H1 (cell line): Measurements from ENCODE around the gene GLYATL3. TPM values are rescaled to one million over a fixed set of nuclear protein-coding genes. Genes with fewer than 3 reads are reported as not detected.

Experiments
- CTCF ChIA-PET: fragments of 300-600 bp; sonication (Branson Sonifier 250); formaldehyde crosslinking; loops from one replicate; lab custom pipeline; 2021; ENCODE audit not compliant: partially characterized antibody; lab: Charles Lee
- POLR2A ChIA-PET: fragments of 300-600 bp; sonication (Branson Sonifier 250); formaldehyde crosslinking; loops from one replicate; lab custom pipeline; 2021; ENCODE audit warnings: inconsistent platforms; ENCODE audit not compliant: partially characterized antibody; lab: Charles Lee
- DNase-seq, 2 experiments: peaks; one replicate each; pipeline versions ENCODE4 v3.0.0 to v3.0.0-alpha.2; 2010 to 2022; ENCODE audit warnings: low spot score in 2 of 2, low read depth in 1 of 2, mixed read lengths in 1 of 2
- FAIRE-seq: peaks from 2 replicates; lab custom pipeline; 2011; peaks lifted over from hg19 to GRCh38; lab: Jason Lieb, UNC
- H2AFZ ChIP-seq: 2 replicates; pipeline ENCODE4 v1.8.1; 2012; ENCODE audit warnings: low read length, inconsistent platforms
- H2AK5ac ChIP-seq: 2 replicates; pipeline ENCODE4 v1.6.1; 2013; ENCODE audit warnings: low read depth, low read length
- H2BK120ac ChIP-seq: replicated peaks from 2 replicates; pipeline ENCODE3; 2013; ENCODE audit warnings: low read depth, low read length, inconsistent platforms
- H2BK12ac ChIP-seq: 2 replicates; pipeline ENCODE4 v1.6.1; 2013; ENCODE audit warnings: low read depth, low read length
- H2BK15ac ChIP-seq: 2 replicates; pipeline ENCODE4 v1.6.1; 2013; ENCODE audit warnings: low read length
- H2BK20ac ChIP-seq: 2 replicates; pipeline ENCODE4 v1.6.1; 2013; ENCODE audit warnings: low read length
- H2BK5ac ChIP-seq: 2 replicates; pipeline ENCODE4 v1.6.1; 2013; ENCODE audit warnings: low read depth, low read length
- H3K14ac ChIP-seq: 2 replicates; pipeline ENCODE4 v1.6.1; 2013; ENCODE audit warnings: inconsistent platforms; ENCODE audit not compliant: insufficient read length
- H3K18ac ChIP-seq: 2 replicates; pipeline ENCODE4 v1.6.1; 2013; ENCODE audit warnings: low read length; ENCODE audit errors: extremely low read depth
- H3K23ac ChIP-seq: 2 replicates; pipeline ENCODE4 v1.6.1; 2013; ENCODE audit warnings: inconsistent platforms; ENCODE audit not compliant: insufficient read length
- H3K23me2 ChIP-seq: 2 replicates; pipeline ENCODE4 v1.6.1; 2013; ENCODE audit warnings: low read depth, low read length
- H3K27ac ChIP-seq: 2 replicates; pipeline ENCODE4 v1.6.1; 2011; ENCODE audit warnings: low read depth, low read length, inconsistent platforms
- H3K27me3 ChIP-seq, 4 experiments: replicated peaks in 1 of 4; 1 replicate in 1 of 4; 2 replicates in 3 of 4; pipeline versions ENCODE4 v1.6.1 to v1.8.1; 2011 to 2013; ENCODE audit warnings: low read length in 3 of 4, mild to moderate bottlenecking in 3 of 4, inconsistent platforms in 2 of 4, mixed read lengths in 2 of 4, moderate library complexity in 1 of 4; ENCODE audit not compliant: control insufficient read depth in 3 of 4, insufficient read depth in 3 of 4; ENCODE audit errors: extremely low read depth in 1 of 4
- H3K36me3 ChIP-seq, 4 experiments: 2 replicates each; pipeline versions ENCODE4 v1.6.1 to v1.8.1; 2011 to 2013; ENCODE audit warnings: mild to moderate bottlenecking in 4 of 4, low read length in 3 of 4, moderate library complexity in 2 of 4, control low read depth in 1 of 4, inconsistent platforms in 1 of 4; ENCODE audit not compliant: insufficient read depth in 4 of 4, control insufficient read depth in 2 of 4
- H3K4ac ChIP-seq: replicated peaks from 2 replicates; pipeline ENCODE3; 2013; ENCODE audit warnings: low read length, low read depth, mixed read lengths, inconsistent platforms; ENCODE audit not compliant: insufficient read length
- H3K4me1 ChIP-seq, 4 experiments: replicated peaks in 1 of 4; 1 replicate in 1 of 4; 2 replicates in 3 of 4; pipeline versions ENCODE4 v1.6.1 to v1.8.1; 2011 to 2013; ENCODE audit warnings: low read length in 3 of 4, inconsistent platforms in 2 of 4, mixed read lengths in 1 of 4; ENCODE audit not compliant: insufficient read depth in 4 of 4, control insufficient read depth in 3 of 4
- H3K4me2 ChIP-seq, 2 experiments: 2 replicates each; pipeline versions ENCODE4 v1.6.1 to v1.8.1; 2011 to 2013; ENCODE audit warnings: low read depth in 2 of 2, low read length in 2 of 2, control low read depth in 1 of 2, inconsistent platforms in 1 of 2, mild to moderate bottlenecking in 1 of 2; ENCODE audit not compliant: insufficient read depth in 1 of 2
- H3K4me3 ChIP-seq, 4 experiments: fragments of 200-600, 300-600 bp in 1 of 4; sonication (generic), shearing (Covaris generic), sonication (Bioruptor Twin) in 1 of 4; 2 replicates each; pipeline versions ENCODE4 v1.5.1 to v1.8.1; 2011 to 2016; ENCODE audit warnings: low read length in 4 of 4, low read depth in 3 of 4, control low read depth in 2 of 4, inconsistent platforms in 2 of 4, mild to moderate bottlenecking in 2 of 4, mixed read lengths in 1 of 4, moderate library complexity in 1 of 4; ENCODE audit not compliant: insufficient read depth in 2 of 4; ENCODE audit errors: extremely low read depth in 1 of 4
- H3K56ac ChIP-seq: replicated peaks from 2 replicates; pipeline ENCODE3; 2013; ENCODE audit warnings: low read depth, mild to moderate bottlenecking, mixed read lengths, low read length, inconsistent platforms; ENCODE audit not compliant: insufficient read length
- H3K79me1 ChIP-seq: 2 replicates; pipeline ENCODE4 v1.6.1; 2013; ENCODE audit warnings: low read depth, low read length, control low read depth
- H3K79me2 ChIP-seq, 2 experiments: 2 replicates each; pipeline versions ENCODE4 v1.6.1 to v1.8.1; 2012 to 2013; ENCODE audit warnings: low read length in 2 of 2, mild to moderate bottlenecking in 2 of 2, inconsistent platforms in 1 of 2; ENCODE audit not compliant: insufficient read depth in 2 of 2, control insufficient read depth in 1 of 2
- H3K9ac ChIP-seq, 4 experiments: replicated peaks in 1 of 4; 1 replicate in 1 of 4; 2 replicates in 3 of 4; pipeline versions ENCODE4 v1.6.1 to v1.8.1; 2011 to 2013; ENCODE audit warnings: low read depth in 3 of 4, low read length in 3 of 4, control low read depth in 2 of 4, mild to moderate bottlenecking in 2 of 4, moderate library complexity in 2 of 4, inconsistent platforms in 1 of 4; ENCODE audit errors: extremely low read depth in 1 of 4
- H3K9me3 ChIP-seq, 2 experiments: 2 replicates each; pipeline versions ENCODE4 v1.6.1 to v1.8.1; 2012 to 2013; ENCODE audit warnings: mild to moderate bottlenecking in 2 of 2, moderate library complexity in 2 of 2, control low read depth in 1 of 2, inconsistent platforms in 1 of 2, low read depth in 1 of 2, low read length in 1 of 2, mixed read lengths in 1 of 2; ENCODE audit not compliant: insufficient read depth in 2 of 2
- H4K20me1 ChIP-seq, 2 experiments: replicated peaks in 1 of 2; 2 replicates each; pipeline versions ENCODE3 to v1.8.1; 2011 to 2013; ENCODE audit warnings: inconsistent platforms in 2 of 2, low read length in 2 of 2, mild to moderate bottlenecking in 1 of 2; ENCODE audit not compliant: insufficient read depth in 2 of 2, control insufficient read depth in 1 of 2
- H4K5ac ChIP-seq: 2 replicates; pipeline ENCODE4 v1.6.1; 2013; ENCODE audit warnings: low read length, low read depth, mixed read lengths, inconsistent platforms; ENCODE audit not compliant: insufficient read length
- H4K8ac ChIP-seq: 2 replicates; pipeline ENCODE4 v1.8.0; 2013; ENCODE audit warnings: mild to moderate bottlenecking, moderate library complexity, low read length, inconsistent platforms; ENCODE audit not compliant: insufficient read depth; ENCODE audit errors: extremely low read depth
- H4K91ac ChIP-seq: replicated peaks from 2 replicates; pipeline ENCODE3; 2013; ENCODE audit warnings: low read length, mixed read lengths, inconsistent platforms; ENCODE audit not compliant: insufficient read length
- ASH2L ChIP-seq: fragments of 200-600, 300-600 bp; sonication (generic); IDR thresholded peaks from one replicate; pipeline ENCODE4 v1.7.1; 2017; ENCODE audit warnings: low read length
- BCL11A ChIP-seq, 2 experiments: IDR thresholded peaks; one replicate each; pipeline ENCODE4 v1.6.1; 2011; ENCODE audit warnings: low read depth in 2 of 2, low read length in 2 of 2, mild to moderate bottlenecking in 2 of 2
- CHD1 ChIP-seq: IDR thresholded peaks from 2 replicates; pipeline ENCODE4 v1.6.1; 2012; ENCODE audit warnings: low read depth, low read length, improper control_type of control experiment
- CTCF ChIP-seq, 3 experiments: IDR thresholded peaks; 1 replicate in 2 of 3; 2 replicates in 1 of 3; pipeline versions ENCODE4 v1.5.1 to v1.6.1; 2011; ENCODE audit warnings: low read length in 3 of 3, mild to moderate bottlenecking in 3 of 3, inconsistent platforms in 2 of 3, low read depth in 1 of 3, moderate library complexity in 1 of 3; ENCODE audit not compliant: insufficient read depth in 1 of 3; ENCODE audit errors: control extremely low read depth in 1 of 3
- E2F6 ChIP-seq: IDR thresholded peaks from 2 replicates; pipeline ENCODE4 v1.6.1; 2012; ENCODE audit warnings: inconsistent platforms
- HDAC2 ChIP-seq, 2 experiments: fragments of 300-600 bp in 1 of 2; sonication (generic) in 1 of 2; IDR thresholded peaks; 2 replicates each; pipeline ENCODE4 v1.6.1; 2011 to 2012; ENCODE audit warnings: low read depth in 2 of 2, low read length in 2 of 2, mild to moderate bottlenecking in 2 of 2, moderate library complexity in 2 of 2, borderline replicate concordance in 1 of 2, inconsistent platforms in 1 of 2
- PHF8 ChIP-seq: fragments of 200-600 bp; sonication (generic); conservative IDR thresholded peaks from 2 replicates; pipeline ENCODE4 v1.7.1; 2012; ENCODE audit warnings: low read depth, mild to moderate bottlenecking, inconsistent platforms, low read length, moderate library complexity
- POU5F1 ChIP-seq: IDR thresholded peaks from 2 replicates; pipeline ENCODE4 v1.6.1; 2011; ENCODE audit warnings: low read depth, mild to moderate bottlenecking, low read length, moderate library complexity
- SIRT6 ChIP-seq: IDR thresholded peaks from one replicate; pipeline ENCODE4 v1.7.1; 2012; ENCODE audit warnings: low read length, inconsistent platforms
- SP2 ChIP-seq: IDR thresholded peaks from 2 replicates; pipeline ENCODE4 v1.6.1; 2012; ENCODE audit warnings: mild to moderate bottlenecking, low read length, inconsistent platforms
- SP4 ChIP-seq: IDR thresholded peaks from 2 replicates; pipeline ENCODE4 v1.6.1; 2012; ENCODE audit warnings: low read length, inconsistent platforms
- whole genome bisulfite sequencing, 2 experiments: shearing (Covaris generic) in 1 of 2; methylation state at CpG; one replicate each; pipeline versions ENCODE4 v1.1.6 to v1.1.7; 2013 to 2015; ENCODE audit warnings: low lambda C conversion rate in 2 of 2, mixed read lengths in 2 of 2, inconsistent platforms in 1 of 2, low coverage in 1 of 2, missing lambda C conversion rate in 1 of 2; ENCODE audit not compliant: insufficient replicate concordance in 2 of 2, insufficient coverage in 1 of 2, insufficient read length in 1 of 2; ENCODE audit errors: extremely low coverage in 1 of 2, missing lambda C conversion rate in 1 of 2; 5-methylcytosine and 5-hydroxymethylcytosine counted together
- polyA plus RNA-seq, 7 experiments: library from polyadenylated mRNA; depleted of rRNA in 3 of 7; stranded (reverse) in 5 of 7; unstranded in 2 of 7; fragments of >200 nt in 5 of 7; fragments of 200-250 nt in 2 of 7; gene quantifications; 1 replicate in 5 of 7; 2 replicates in 1 of 7; 4 replicates in 1 of 7; pipeline versions ENCODE4 v1.2.1 to v1.2.3, GENCODE V29; 2011 to 2013; ENCODE audit warnings: missing spikeins in 2 of 7, mixed read lengths in 2 of 7
- total RNA-seq: library from RNA; stranded (reverse); fragmentation: NEBNext Ultra II Directional; extraction: Animal tissue kit (Norgen Biotek cat#: 25700); gene quantifications from 2 replicates; pipeline ENCODE4 v1.2.1, GENCODE V29; 2021

The GLYATL3 gene
- total and polyA plus RNA-seq, 2 of the 8 experiments (the other 6 are each of a cell fraction or from before 2014, with no cell fraction given): not detected

GRCh38 chr6:49504666-49505065 lies 4.9 kb downstream of the GLYATL3 start:
- Histone ChIP-seq H4K8ac (no peak overlapping the region), H3K4ac (no peak overlapping the region), H3K14ac (no peak overlapping the region), H3K27me3 (no peaks in the 10 kb centered on the region), H4K5ac (no peak overlapping the region), H3K4me1 (no peaks in the 10 kb centered on the region), H4K91ac (no peak overlapping the region), H3K23me2 (no peaks in the 10 kb centered on the region), H3K79me2 (no peaks in the 10 kb centered on the region), H2AFZ (no peak overlapping the region), H3K27ac (no peak overlapping the region), H3K9me3 (peaks cover 2 to 5% of the 10 kb centered on the region in 2 experiments), H3K18ac (no peak overlapping the region), H4K20me1 (no peaks in the 10 kb centered on the region), H3K56ac (no peak overlapping the region), H3K23ac (no peak overlapping the region), H2BK120ac (no peak overlapping the region), H3K4me3 (no peak overlapping the region), H2AK5ac (no peak overlapping the region), H2BK15ac (no peak overlapping the region), H3K9ac (no peak overlapping the region), H3K79me1 (no peaks in the 10 kb centered on the region), H3K4me2 (no peak overlapping the region), H2BK12ac (no peak overlapping the region), H2BK20ac (no peak overlapping the region), H2BK5ac (no peak overlapping the region), H3K36me3 (no peaks in the 10 kb centered on the region)
- WGBS, 2 experiments: 72% methylated on average over 5 of the region's 5 CpGs; no CpG with 5 or more reads in 1 of the 2 experiments
- no peak for FAIRE-seq
- DNase-seq: no peak
- POLR2A ChIA-PET: no interaction called here
- CTCF ChIA-PET: interaction anchor here (0.8 kb wide), 1 partner anchor 27 kb away, joined by 3 read pairs; no protein-coding TSS in a partner anchor
- TF ChIP-seq SP2: no peak
- no peak for TF ChIP-seq BCL11A (IDR thresholded peaks at IDR 0.05; ENCODE audit: low read depth in 2 of 2, low read length in 2 of 2)
- no peak for TF ChIP-seq CTCF (IDR thresholded peaks at IDR 0.05; ENCODE audit: control extremely low read depth in 1 of 3, insufficient read depth in 1 of 3, low read depth in 1 of 3, low read length in 3 of 3)
- no peak for TF ChIP-seq CHD1
- TF ChIP-seq POU5F1: no peak
- TF ChIP-seq SIRT6: no peak
- TF ChIP-seq SP4: no peak
- TF ChIP-seq PHF8: no peak
- no peak for TF ChIP-seq HDAC2 (IDR thresholded peaks at IDR 0.05; ENCODE audit: borderline replicate concordance in 1 of 2, low read depth in 2 of 2, low read length in 2 of 2)
- TF ChIP-seq E2F6: no peak
- TF ChIP-seq ASH2L: no peak
